HEK293 (cell line): Measurements from ENCODE around the gene RBM17.

Experiments used
- CTCF ChIA-PET: fragments of 350-600 bp; formaldehyde crosslinking; extraction: SDS; loops from one replicate; lab custom pipeline; 2021; ENCODE audit warnings: antibody characterized with exemption; lab: Yijun Ruan, JAX
- POLR2A ChIA-PET: fragments of 300-600 bp; formaldehyde crosslinking; extraction: SDS; loops from one replicate; lab custom pipeline; 2020; ENCODE audit warnings: antibody characterized with exemption, inconsistent platforms; lab: Yijun Ruan, JAX
- H3K27ac ChIP-seq: fragments of 200-500 bp; sonication (Bioruptor generic); 2 replicates; pipeline ENCODE4 v1.5.1; 2014; ENCODE audit warnings: low read depth, low read length, control low read depth, inconsistent platforms; ENCODE audit errors: extremely low read depth
- H3K36me3 ChIP-seq, 2 experiments: fragments of 200-500 bp in 1 of 2; sonication (Bioruptor generic) in 1 of 2; 1 replicate in 1 of 2; 2 replicates in 1 of 2; pipeline ENCODE4 v1.5.1; 2014 to 2017; ENCODE audit warnings: inconsistent platforms in 2 of 2, low read length in 2 of 2; ENCODE audit not compliant: control insufficient read depth in 2 of 2, insufficient read depth in 1 of 2
- H3K4me1 ChIP-seq: fragments of 200-500 bp; sonication (Bioruptor generic); 2 replicates; pipeline ENCODE4 v1.5.1; 2014; ENCODE audit warnings: mild to moderate bottlenecking, low read length, inconsistent platforms; ENCODE audit not compliant: control insufficient read depth, insufficient read depth
- H3K4me3 ChIP-seq: 2 replicates; pipeline ENCODE4 v1.5.1; 2011; ENCODE audit warnings: low read depth, mild to moderate bottlenecking, control low read depth, low read length, moderate library complexity
- H3K9me3 ChIP-seq: fragments of 200-500 bp; sonication (Bioruptor generic); 2 replicates; pipeline ENCODE4 v1.5.1; 2014; ENCODE audit warnings: low read depth, low read length, inconsistent platforms; ENCODE audit not compliant: control insufficient read depth, insufficient read depth
- GLI4 ChIP-seq: fragments of 450-650 bp; formaldehyde crosslinking; IDR thresholded peaks from 2 replicates; pipeline ENCODE4 v1.5.1; 2016; ENCODE audit warnings: missing biosample characterization, missing genetic modification characterization
- KLF10 ChIP-seq: fragments of 450-650 bp; IDR thresholded peaks from 2 replicates; pipeline ENCODE4 v1.5.1; 2018; ENCODE audit warnings: missing biosample characterization, mild to moderate bottlenecking, missing genetic modification characterization
- MZF1 ChIP-seq: fragments of 450-650 bp; formaldehyde crosslinking; IDR thresholded peaks from 2 replicates; pipeline ENCODE4 v1.5.1; 2017; ENCODE audit warnings: missing biosample characterization, missing genetic modification characterization, borderline replicate concordance
- SP2 ChIP-seq: fragments of 450-650 bp; formaldehyde crosslinking; IDR thresholded peaks from 2 replicates; pipeline ENCODE4 v1.5.1; 2016; ENCODE audit warnings: missing biosample characterization, missing genetic modification characterization
- SP3 ChIP-seq: fragments of 450-650 bp; formaldehyde crosslinking; IDR thresholded peaks from 2 replicates; pipeline ENCODE4 v1.5.1; 2016; ENCODE audit warnings: missing biosample characterization, missing genetic modification characterization
- TCF7L2 ChIP-seq: IDR thresholded peaks from 2 replicates; pipeline ENCODE4 v1.6.1; 2011; ENCODE audit warnings: low read depth, mild to moderate bottlenecking, inconsistent platforms, low read length, moderate library complexity, borderline replicate concordance
- WT1 ChIP-seq: fragments of 450-650 bp; formaldehyde crosslinking; IDR thresholded peaks from 2 replicates; pipeline ENCODE4 v1.5.1; 2016; ENCODE audit warnings: missing biosample characterization, missing genetic modification characterization
- ZNF121 ChIP-seq: fragments of 450-650 bp; formaldehyde crosslinking; IDR thresholded peaks from 2 replicates; pipeline ENCODE4 v1.5.1; 2016; ENCODE audit warnings: missing biosample characterization, missing genetic modification characterization
- ZNF155 ChIP-seq: fragments of 450-650 bp; formaldehyde crosslinking; IDR thresholded peaks from 2 replicates; pipeline ENCODE4 v1.5.1; 2016; ENCODE audit warnings: missing biosample characterization, missing genetic modification characterization
- ZNF19 ChIP-seq: fragments of 450-650 bp; formaldehyde crosslinking; IDR thresholded peaks from 2 replicates; pipeline ENCODE4; 2016; ENCODE audit warnings: missing biosample characterization, missing genetic modification characterization, low read depth
- ZNF404 ChIP-seq: fragments of 450-650 bp; formaldehyde crosslinking; IDR thresholded peaks from 2 replicates; pipeline ENCODE4 v1.5.1; 2017; ENCODE audit warnings: missing biosample characterization, missing genetic modification characterization
- ZNF416 ChIP-seq: fragments of 450-650 bp; formaldehyde crosslinking; IDR thresholded peaks from 2 replicates; pipeline ENCODE4 v1.5.1; 2016; ENCODE audit warnings: missing biosample characterization, missing genetic modification characterization
- ZNF561 ChIP-seq: fragments of 450-650 bp; IDR thresholded peaks from 2 replicates; pipeline ENCODE4 v1.5.1; 2018; ENCODE audit warnings: missing biosample characterization, missing genetic modification characterization, borderline replicate concordance
- ZNF610 ChIP-seq: fragments of 450-650 bp; formaldehyde crosslinking; IDR thresholded peaks from 2 replicates; pipeline ENCODE4 v1.5.1; 2016; ENCODE audit warnings: missing biosample characterization, missing genetic modification characterization, borderline replicate concordance
- ZNF707 ChIP-seq: fragments of 450-650 bp; formaldehyde crosslinking; IDR thresholded peaks from 2 replicates; pipeline ENCODE4 v1.5.1; 2016; ENCODE audit warnings: missing biosample characterization, missing genetic modification characterization
- TF ChIP-seq, protein P1 (sequence below): fragments of 450-650 bp; formaldehyde crosslinking; IDR thresholded peaks from 2 replicates; pipeline ENCODE4 v1.5.1; 2016; ENCODE audit warnings: missing biosample characterization, missing genetic modification characterization
- TF ChIP-seq, protein P2 (sequence below): fragments of 450-650 bp; formaldehyde crosslinking; conservative IDR thresholded peaks from 2 replicates; pipeline ENCODE4 v1.5.1; 2016; ENCODE audit warnings: low read depth, missing biosample characterization, missing genetic modification characterization
- TF ChIP-seq, protein P3 (sequence below): fragments of 450-650 bp; formaldehyde crosslinking; IDR thresholded peaks from 2 replicates; pipeline ENCODE4 v1.5.1; 2017; ENCODE audit warnings: missing biosample characterization, missing genetic modification characterization
- TF ChIP-seq, protein P4 (sequence below): fragments of 450-650 bp; formaldehyde crosslinking; IDR thresholded peaks from 2 replicates; pipeline ENCODE4 v1.5.1; 2016; ENCODE audit warnings: missing biosample characterization, missing genetic modification characterization, low read depth

Gene RBM17

DNA sequence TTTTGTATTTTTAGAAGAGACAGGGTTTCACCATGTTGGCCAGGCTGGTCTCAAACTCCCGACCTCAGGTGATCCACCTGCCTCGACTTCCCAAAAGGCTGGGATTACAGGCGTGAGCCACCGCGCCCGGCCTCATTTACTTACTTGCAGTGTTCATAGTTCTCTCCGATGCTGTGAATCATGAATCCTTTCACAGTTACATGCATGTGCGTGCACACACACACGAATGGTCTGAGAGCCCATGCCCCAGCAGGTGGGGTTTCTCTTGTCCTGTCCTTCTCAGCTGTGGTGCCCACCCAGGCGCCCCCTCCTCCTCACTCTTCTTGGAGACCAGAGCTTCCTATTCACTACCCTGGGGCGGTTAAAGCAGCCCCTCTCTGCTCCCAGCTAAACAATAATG lies 50.6 kb downstream of the RBM17 start:
- H3K9me3 ChIP-seq: no peaks in the 10 kb centered on the region
- no peaks in the 10 kb centered on the region for H3K36me3 ChIP-seq
- H3K27ac ChIP-seq: no peak overlapping the region
- CTCF ChIA-PET: interaction anchor here (0.7 to 1.4 kb wide), 4 partner anchors 10 to 539 kb away, joined by 3 to 4 read pairs (median 3); no protein-coding TSS in a partner anchor
- H3K4me1 ChIP-seq: no peaks in the 10 kb centered on the region
- TF ChIP-seq ZNF416 (tag by site-specific recombination) (no peak), ZNF610 (tag by site-specific recombination) (no peak), ZNF121 (tag by site-specific recombination) (no peak), WT1 (tag by site-specific recombination) (no peak), KLF10 (tag by site-specific recombination) (no peak), ZNF561 (no peak), ZNF404 (no peak), SP3 (tag by site-specific recombination) (no peak), ZNF707 (tag by site-specific recombination) (no peak), ZNF19 (tag by site-specific recombination) (no peak), ZNF155 (tag by site-specific recombination) (no peak), GLI4 (no peak), TCF7L2 (no peak), SP2 (tag by site-specific recombination) (no peak), MZF1 (tag by site-specific recombination) (no peak)
- TF ChIP-seq, protein P1, sequence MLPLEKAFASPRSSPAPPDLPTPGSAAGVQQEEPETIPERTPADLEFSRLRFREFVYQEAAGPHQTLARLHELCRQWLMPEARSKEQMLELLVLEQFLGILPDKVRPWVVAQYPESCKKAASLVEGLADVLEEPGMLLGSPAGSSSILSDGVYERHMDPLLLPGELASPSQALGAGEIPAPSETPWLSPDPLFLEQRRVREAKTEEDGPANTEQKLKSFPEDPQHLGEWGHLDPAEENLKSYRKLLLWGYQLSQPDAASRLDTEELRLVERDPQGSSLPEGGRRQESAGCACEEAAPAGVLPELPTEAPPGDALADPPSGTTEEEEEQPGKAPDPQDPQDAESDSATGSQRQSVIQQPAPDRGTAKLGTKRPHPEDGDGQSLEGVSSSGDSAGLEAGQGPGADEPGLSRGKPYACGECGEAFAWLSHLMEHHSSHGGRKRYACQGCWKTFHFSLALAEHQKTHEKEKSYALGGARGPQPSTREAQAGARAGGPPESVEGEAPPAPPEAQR (tag by site-specific recombination): no peak
- TF ChIP-seq, protein P2, sequence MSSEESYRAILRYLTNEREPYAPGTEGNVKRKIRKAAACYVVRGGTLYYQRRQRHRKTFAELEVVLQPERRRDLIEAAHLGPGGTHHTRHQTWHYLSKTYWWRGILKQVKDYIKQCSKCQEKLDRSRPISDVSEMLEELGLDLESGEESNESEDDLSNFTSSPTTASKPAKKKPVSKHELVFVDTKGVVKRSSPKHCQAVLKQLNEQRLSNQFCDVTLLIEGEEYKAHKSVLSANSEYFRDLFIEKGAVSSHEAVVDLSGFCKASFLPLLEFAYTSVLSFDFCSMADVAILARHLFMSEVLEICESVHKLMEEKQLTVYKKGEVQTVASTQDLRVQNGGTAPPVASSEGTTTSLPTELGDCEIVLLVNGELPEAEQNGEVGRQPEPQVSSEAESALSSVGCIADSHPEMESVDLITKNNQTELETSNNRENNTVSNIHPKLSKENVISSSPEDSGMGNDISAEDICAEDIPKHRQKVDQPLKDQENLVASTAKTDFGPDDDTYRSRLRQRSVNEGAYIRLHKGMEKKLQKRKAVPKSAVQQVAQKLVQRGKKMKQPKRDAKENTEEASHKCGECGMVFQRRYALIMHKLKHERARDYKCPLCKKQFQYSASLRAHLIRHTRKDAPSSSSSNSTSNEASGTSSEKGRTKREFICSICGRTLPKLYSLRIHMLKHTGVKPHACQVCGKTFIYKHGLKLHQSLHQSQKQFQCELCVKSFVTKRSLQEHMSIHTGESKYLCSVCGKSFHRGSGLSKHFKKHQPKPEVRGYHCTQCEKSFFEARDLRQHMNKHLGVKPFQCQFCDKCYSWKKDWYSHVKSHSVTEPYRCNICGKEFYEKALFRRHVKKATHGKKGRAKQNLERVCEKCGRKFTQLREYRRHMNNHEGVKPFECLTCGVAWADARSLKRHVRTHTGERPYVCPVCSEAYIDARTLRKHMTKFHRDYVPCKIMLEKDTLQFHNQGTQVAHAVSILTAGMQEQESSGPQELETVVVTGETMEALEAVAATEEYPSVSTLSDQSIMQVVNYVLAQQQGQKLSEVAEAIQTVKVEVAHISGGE (tag by site-specific recombination): no peak
- TF ChIP-seq, protein P3, sequence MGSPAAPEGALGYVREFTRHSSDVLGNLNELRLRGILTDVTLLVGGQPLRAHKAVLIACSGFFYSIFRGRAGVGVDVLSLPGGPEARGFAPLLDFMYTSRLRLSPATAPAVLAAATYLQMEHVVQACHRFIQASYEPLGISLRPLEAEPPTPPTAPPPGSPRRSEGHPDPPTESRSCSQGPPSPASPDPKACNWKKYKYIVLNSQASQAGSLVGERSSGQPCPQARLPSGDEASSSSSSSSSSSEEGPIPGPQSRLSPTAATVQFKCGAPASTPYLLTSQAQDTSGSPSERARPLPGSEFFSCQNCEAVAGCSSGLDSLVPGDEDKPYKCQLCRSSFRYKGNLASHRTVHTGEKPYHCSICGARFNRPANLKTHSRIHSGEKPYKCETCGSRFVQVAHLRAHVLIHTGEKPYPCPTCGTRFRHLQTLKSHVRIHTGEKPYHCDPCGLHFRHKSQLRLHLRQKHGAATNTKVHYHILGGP: no peak
- TF ChIP-seq, protein P4, sequence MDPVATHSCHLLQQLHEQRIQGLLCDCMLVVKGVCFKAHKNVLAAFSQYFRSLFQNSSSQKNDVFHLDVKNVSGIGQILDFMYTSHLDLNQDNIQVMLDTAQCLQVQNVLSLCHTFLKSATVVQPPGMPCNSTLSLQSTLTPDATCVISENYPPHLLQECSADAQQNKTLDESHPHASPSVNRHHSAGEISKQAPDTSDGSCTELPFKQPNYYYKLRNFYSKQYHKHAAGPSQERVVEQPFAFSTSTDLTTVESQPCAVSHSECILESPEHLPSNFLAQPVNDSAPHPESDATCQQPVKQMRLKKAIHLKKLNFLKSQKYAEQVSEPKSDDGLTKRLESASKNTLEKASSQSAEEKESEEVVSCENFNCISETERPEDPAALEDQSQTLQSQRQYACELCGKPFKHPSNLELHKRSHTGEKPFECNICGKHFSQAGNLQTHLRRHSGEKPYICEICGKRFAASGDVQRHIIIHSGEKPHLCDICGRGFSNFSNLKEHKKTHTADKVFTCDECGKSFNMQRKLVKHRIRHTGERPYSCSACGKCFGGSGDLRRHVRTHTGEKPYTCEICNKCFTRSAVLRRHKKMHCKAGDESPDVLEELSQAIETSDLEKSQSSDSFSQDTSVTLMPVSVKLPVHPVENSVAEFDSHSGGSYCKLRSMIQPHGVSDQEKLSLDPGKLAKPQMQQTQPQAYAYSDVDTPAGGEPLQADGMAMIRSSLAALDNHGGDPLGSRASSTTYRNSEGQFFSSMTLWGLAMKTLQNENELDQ (tag by site-specific recombination): no peak
- POLR2A ChIA-PET: no interaction called here
- no peak overlapping the region for H3K4me3 ChIP-seq
